Breast epithelium (tissue), 3 donors: ENCODE measurements around the gene PARVA.

Experiments used
- CTCF ChIP-seq, 3 donors: fragments of 450-650 bp; IDR thresholded peaks; one replicate each; pipeline ENCODE4 v1.5.1; 2016 to 2017; ENCODE audit warnings: antibody characterized with exemption in 3 of 3, mild to moderate bottlenecking in 3 of 3, moderate library complexity in 3 of 3
- POLR2A ChIP-seq: fragments of 450-650 bp; IDR thresholded peaks from one replicate; pipeline ENCODE4 v1.6.1; 2016; ENCODE audit warnings: antibody characterized with exemption, mild to moderate bottlenecking, moderate library complexity
- POLR2AphosphoS5 ChIP-seq, 3 donors: sonication (generic); formaldehyde crosslinking; IDR thresholded peaks; one replicate each; pipeline ENCODE4 v1.6.1; 2017; ENCODE audit warnings: antibody characterized with exemption in 3 of 3

GRCh38 chr11:12393691-12394090 is 16.3 kb downstream of the PARVA start:
- TF ChIP-seq CTCF (IDR thresholded peaks at IDR 0.05) (no peak), POLR2AphosphoS5 (IDR thresholded peaks at IDR 0.05) (no peak), POLR2A (no peak)
